Stimulated activated CD4-positive, alpha-beta T cell treated with anti-CD3 and anti-CD28 coated beads, Interleukin-15, amount 100 ng/mL, for 48 hours (primary cell): ENCODE results near the gene MUC20.
"Not testable (repeated sequence)": the region's sequence is repeated elsewhere in the genome, so short reads cannot be mapped to it uniquely, and the experiment has no call there.

Experiments used
- DNase-seq, 2 donors: peaks; one replicate each; pipeline ENCODE4 v3.0.0-alpha.2; 2020; ENCODE audit warnings: low read depth in 2 of 2

Gene MUC20, protein sequence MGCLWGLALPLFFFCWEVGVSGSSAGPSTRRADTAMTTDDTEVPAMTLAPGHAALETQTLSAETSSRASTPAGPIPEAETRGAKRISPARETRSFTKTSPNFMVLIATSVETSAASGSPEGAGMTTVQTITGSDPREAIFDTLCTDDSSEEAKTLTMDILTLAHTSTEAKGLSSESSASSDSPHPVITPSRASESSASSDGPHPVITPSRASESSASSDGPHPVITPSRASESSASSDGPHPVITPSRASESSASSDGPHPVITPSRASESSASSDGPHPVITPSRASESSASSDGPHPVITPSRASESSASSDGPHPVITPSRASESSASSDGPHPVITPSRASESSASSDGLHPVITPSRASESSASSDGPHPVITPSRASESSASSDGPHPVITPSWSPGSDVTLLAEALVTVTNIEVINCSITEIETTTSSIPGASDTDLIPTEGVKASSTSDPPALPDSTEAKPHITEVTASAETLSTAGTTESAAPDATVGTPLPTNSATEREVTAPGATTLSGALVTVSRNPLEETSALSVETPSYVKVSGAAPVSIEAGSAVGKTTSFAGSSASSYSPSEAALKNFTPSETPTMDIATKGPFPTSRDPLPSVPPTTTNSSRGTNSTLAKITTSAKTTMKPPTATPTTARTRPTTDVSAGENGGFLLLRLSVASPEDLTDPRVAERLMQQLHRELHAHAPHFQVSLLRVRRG

DNA sequence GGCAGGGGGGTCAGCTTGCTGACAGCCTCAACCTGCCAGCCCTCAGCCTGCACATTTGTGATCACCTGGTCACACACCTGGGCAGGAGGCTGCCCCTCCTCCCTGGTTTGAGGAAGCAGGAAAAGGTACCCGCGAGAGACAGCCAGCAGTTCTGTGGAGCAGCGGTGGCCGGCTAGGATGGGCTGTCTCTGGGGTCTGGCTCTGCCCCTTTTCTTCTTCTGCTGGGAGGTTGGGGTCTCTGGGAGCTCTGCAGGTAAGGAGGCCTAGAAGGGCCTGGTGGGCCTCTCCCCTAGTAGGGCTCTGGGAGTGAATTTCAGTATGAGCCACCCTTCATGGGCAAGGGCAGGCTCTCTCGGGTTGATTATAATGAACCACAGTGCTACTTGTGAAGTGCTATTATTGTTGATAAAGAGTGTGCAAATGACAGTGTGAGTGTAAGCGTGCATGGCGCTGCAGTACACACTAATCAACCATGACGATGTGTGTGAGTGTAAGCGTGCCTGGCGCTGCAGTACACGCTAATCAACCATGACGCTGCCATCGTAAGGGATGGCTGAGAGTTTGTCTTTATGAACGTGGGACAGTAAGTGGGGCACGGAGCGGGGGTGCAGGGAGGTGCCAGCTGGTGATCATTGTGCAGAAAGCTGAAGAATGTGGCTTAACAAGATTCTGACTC lies at the start of gene MUC20:
TSS of gene MUC20 (plus strand) at position 148 of the 676 bp plus-strand sequence. CDS start at position 178, 30 bp downstream.
- not testable (repeated sequence) for DNase-seq

DNA sequence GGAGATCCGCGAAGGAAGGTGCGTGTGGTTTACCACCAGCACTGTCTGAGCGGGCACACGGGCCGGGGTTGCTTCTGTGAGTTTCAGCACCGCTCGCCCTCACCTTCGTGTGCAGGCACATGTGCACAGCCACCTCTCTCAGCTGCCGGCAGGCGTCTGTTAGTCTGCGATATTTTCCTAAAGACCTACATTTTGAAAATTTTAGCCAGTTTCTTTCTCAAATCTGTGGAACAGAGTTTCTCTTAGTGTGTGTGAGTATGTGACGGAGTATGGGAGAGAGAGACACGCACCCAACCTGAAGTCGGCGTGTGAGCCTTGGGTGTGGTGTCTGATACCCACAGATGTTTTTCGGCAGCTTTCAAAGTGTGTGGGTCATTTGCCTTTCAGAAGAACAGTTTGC lies 49.5 kb upstream of the MUC20 start:
- DNase-seq = not testable (repeated sequence)

DNA sequence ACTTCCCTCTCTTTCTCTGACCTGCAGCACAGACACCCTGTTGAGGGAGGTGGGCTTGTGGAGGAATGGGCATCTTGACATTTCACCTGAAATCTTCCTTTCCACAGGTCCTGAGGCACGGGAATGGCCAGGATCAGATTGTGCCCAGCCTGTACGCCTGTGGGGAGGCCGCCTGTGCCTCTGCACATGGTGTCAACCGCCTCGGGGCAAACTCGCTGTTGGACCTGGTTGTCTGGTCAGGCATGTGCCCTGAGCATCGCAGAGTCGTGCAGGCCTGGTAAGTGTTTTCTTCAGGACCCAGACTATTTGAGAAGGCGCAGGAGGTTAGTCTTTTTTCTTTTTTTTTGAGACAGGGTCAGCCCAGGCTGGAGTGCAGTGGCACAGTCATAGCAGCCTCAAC lies 47.1 kb upstream of the MUC20 start:
- DNase-seq = not testable (repeated sequence)

DNA sequence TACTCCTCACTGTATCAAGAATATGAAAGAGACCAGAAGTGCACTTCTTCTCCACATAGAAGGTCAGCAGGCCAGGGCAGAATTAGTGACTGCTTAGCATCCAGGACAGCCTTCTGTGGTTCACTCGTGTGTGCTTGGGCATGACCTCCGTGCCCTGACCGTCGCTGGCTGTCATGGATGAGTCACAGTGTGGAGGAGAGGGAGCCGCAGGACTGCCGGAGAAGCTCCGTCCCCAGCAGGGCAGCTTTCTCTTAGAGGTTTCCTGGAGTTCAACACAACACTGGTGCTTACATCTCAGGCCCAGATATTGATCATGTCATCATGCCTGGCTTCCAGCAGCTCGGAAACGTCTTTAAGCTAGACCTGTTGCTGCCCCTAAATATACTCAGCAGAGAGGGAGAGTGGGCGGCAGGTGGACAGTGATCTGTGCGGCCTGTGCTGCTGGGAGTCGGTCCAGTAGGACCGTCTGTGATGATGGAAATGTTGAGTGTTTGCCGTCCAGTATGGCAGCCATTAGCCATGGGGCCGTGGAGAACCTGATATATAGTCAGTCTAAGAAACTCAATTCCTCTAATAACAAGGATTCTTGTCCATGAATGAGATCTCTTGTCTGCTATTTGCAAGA lies 42.3 kb upstream of the MUC20 start:
- not testable (repeated sequence) for DNase-seq

DNA sequence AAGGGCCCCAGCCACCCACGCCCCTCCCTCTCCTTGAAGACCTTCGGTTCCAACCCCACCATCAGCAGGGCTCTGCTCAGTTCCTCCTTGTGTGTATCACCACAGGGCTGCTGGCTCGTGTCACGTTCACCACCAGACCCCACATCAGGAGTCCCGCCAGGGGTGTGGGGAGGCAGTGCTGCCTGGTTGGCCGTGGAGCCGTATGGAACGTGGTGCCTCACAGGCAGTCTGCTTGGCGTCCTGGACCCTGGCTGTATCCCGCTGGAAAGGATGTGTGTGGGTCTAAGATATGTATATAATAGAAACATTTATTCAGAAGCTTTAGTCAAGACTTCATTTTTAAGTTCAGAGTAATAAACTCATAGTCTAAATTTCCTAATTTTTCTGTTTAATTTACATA lies 40.1 kb upstream of the MUC20 start:
- DNase-seq = not testable (repeated sequence)

DNA sequence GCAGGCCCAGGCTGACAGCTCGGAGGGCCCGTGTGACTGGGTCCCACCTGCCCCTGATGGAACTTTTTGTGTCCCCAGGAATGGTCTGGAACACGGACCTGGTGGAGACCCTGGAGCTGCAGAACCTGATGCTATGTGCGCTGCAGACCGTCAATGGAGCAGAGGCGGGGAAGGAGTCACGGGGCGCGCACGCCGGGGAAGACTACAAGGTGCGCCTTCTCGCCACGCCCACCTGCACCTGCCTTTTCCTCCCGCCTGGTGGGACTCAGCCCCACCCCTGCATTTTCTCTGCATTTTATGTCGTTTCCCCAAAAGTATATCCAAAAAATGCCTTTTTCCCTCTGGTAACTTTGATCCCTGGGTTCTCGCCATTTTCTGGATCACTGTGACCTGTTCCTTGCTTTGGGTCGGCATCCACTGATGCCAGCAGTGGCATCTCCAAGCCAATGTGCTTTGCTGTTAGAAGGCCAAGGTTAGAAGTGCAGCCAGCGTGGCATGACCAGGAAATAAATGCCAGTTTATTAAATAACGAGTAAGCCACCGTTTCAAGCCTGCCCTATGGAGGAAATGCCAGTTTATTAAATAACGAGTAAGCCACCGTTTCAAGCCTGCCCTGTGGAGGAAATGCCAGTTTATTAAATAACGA lies 39.2 kb upstream of the MUC20 start:
- not testable (repeated sequence) for DNase-seq

DNA sequence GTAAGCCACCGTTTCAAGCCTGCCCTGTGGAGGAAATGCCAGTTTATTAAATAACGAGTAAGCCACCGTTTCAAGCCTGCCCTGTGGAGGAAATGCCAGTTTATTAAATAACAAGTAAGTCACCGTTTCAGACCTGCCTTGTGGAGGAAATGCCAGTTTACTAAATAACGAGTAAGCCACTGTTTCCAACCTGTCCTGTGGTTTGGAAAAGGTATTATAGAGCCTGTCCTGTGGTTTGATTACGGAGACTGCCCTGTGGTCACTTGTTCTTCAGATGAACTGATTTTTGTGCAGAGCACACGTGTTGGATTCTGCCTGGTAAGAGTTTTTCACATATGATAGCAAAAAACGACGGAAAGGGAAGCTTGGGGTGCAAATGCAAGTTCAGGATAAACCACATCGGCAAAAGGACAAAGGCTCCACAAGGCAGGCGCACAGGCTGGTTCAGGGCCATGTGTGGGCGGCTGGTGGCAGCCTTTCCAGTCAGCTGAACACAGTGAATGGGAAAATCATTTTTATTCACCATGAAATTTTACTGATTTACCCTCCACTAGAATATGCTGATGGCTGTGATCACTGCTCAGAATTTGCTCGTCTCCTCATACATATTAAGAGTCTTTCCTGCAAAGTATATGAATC lies 38.6 kb upstream of the MUC20 start:
- not testable (repeated sequence) for DNase-seq

DNA sequence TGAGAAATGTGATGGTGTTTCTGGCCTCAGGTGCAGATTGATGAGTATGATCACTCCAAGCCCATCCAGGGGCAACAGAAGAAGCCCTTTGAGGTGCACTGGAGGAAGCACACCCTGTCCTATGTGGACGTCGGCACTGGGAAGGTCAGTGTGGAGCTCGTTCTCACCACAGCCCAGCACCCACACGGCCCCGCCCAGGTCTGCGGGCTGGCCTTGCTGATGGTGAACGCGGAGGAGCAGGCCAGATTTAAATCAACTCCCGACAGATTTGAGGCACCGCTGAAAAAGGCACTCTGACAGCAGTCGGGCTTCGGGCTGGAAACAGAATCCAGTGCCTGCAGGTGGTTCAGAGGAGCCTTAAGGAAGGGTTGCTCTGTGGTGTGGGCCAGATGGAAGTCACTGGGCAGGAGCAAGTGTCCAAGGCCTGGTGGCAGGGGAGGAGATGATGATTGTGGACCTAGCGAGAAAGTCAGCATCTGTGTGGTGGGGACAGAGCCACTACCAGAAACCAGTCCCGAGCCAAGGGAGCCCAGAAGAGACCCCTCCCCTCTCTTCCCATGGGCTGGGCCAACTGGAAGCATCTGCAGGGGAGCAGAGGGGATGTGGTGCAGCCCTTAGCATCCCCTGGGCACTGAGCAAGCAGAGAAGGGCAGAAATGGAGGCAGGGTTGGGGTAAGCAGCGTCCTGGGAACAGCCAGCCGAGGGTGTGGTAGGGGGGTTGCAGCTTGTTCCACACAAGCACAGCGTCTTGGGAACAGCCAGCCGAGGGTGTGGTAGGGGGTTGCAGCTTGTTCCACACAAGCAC lies 36.9 kb upstream of the MUC20 start:
- DNase-seq = not testable (repeated sequence)

DNA sequence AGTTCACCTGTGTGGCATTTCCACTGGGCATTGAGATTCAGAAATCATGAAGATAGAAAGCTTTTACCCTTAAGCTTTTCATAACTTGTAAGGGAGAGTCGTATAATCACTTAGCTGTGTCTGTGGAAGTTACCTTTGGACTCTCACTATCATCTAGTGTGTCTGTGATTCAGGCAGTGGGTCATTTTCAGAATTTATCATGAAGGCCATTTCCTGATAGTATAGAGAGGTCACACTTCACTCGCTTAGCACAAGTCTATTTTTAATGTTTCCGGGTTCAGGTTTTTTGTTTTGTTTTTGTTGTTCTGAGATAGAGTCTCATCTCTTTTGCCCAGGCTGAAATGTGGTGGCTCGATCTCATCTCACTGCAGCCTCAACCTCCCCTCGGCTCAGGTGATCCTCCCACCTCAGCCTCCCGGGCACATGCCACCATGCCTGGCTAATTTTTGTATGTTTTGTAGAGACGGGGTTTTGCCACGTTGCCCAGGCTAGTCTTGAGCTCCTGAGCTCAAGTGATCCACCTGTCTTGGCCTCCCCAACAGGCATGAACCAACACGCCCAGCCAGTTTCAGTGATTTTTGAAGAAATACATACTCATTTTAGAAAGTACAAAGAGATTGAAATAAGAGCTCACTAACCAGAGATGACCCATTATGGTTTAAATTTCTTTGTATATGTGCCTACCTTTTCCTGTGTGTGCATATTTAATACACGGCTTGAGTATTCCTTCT lies 36.1 kb upstream of the MUC20 start:
- DNase-seq = not testable (repeated sequence)

DNA sequence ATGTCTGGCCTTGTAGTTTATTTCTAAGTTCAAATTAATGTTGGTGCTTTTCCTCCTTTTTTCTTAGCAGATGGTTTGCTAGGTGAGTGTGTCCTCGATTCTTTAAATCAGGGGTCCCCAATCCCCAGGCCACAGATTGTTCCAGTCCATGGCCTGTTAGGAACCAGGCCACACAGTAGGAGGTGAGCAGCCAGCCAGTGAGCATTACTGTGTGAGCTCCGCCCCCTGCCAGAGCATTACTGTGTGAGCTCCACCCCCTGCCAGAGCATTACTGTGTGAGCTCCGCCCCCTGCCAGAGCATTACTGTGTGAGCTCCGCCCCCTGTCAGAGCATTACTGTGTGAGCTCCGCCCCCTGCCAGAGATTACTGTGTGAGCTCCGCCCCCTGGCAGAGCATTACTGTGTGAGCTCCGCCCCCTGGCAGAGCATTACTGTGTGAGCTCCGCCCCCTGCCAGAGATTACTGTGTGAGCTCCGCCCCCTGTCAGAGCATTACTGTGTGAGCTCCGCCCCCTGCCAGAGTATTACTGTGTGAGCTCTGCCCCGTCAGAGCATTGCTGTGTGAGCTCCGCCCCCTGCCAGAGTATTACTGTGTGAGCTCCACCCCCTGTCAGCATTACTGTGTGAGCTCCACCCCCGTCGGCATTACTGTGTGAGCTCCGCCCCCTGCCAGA lies 34.1 kb upstream of the MUC20 start:
- peak; percentile 5 to 24 for DNase-seq

DNA sequence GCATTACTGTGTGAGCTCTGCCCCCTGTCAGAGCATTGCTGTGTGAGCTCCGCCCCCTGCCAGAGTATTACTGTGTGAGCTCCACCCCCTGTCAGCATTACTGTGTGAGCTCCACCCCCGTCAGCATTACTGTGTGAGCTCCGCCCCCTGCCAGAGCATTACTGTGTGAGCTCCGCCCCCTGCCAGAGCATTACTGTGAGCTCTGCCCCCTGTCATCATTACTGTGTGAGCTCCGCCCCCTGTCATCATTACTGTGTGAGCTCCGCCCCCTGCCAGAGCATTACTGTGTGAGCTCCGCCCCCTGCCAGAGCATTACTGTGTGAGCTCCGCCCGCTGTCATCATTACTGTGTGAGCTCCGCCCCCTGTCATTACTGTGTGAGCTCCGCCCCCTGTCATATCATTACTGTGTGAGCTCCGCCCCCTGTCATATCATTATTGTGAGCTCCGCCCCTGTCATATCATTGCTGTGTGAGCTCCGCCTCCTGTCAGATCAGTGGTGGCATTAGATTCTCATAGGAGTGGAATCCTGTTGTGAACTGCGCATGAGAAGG lies 33.5 kb upstream of the MUC20 start:
- DNase-seq = peak; percentile 53 to 68

DNA sequence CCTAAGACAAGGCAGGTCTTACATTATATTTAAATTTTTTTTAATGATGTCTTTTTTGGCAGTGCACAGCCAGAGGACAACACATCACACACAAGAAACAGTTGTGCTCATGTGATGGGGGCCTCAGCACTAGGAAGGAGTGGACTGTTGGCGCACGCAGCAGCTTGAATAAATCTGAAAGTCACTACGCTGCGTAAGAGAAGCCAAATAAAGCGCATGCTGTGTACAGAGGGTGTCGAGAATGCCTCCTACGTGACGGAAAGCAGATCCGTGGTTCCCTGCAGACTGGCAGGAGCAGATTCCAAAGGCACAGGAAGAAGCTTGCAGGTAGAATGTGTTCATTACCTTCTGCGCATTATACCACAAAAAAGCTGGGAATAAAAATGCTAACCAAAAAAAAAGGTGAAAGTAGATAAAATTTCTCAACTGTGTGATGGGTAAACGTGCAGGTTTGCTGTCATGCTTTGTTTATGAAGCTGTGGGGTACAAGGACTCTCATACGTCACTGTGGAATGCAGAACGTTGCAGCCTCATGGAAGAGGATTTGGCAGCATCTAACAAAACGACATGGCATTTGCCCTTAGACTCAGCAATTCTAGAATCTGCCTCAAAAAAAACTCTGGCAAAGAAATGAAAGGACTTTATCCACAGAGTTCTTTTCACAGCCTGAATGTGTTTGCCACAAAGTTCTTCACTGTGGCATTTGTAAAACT lies 32.2 kb upstream of the MUC20 start:
- not testable (repeated sequence) for DNase-seq

DNA sequence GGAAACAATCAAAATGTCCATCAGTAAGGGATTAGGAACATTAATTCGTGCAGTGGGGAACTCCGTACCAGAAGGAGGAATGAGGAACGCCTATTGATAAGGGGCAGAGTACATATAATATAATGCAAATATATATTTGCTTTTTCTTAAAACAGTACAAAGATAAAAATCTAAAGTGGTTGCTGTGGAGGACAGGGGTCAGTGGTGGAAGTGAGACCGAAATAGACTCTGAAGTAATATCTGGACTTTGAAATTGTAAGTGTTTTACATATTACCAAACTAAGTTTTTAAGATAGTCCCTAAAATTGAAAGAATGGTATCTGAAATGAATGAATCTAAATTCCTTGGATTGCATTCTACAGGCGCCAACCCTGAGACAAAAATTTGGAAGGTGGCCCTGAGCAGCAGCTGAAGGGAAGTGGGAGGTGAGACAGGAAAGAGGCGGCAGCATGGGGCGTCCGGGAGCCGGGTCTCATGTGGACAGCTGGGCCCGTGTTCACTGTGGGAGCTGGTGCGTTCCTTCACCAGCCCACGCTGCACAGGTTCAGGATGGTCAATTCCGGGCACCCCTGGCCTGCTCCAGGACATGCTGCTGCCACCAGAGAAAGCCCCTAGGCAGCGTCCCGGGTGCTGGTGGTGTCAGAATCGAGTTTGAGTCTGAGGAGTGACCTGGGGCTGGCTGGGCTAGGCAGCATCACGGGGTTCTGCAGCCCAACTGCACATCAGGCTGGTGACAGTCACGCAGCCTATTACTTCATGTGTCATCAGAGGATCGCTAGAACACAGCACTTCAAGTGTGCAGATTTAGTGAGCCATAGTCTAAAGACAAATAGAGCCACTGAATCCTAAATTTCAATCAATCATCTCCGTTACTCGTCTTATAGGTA lies 31.4 kb upstream of the MUC20 start:
- not testable (repeated sequence) for DNase-seq

DNA sequence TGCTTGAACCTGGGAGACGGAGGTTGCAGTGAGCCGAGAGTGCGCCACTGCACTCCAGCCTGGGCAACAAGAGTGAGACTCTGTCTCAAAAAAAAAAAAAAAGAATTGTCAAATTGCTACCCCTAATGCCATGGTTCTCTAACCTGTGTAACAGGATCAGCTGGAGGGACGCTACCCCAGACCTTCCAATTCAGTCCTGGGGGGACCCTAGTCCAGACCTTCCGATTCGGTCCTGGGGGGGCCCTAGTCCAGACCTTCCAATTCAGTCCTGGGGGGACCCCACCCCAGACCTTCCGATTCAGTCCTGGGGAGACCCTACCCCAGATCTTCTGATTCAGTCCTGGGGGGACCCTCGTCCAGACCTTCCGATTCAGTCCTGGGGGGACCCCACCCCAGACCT lies 29.8 kb upstream of the MUC20 start:
- DNase-seq = no peak

DNA sequence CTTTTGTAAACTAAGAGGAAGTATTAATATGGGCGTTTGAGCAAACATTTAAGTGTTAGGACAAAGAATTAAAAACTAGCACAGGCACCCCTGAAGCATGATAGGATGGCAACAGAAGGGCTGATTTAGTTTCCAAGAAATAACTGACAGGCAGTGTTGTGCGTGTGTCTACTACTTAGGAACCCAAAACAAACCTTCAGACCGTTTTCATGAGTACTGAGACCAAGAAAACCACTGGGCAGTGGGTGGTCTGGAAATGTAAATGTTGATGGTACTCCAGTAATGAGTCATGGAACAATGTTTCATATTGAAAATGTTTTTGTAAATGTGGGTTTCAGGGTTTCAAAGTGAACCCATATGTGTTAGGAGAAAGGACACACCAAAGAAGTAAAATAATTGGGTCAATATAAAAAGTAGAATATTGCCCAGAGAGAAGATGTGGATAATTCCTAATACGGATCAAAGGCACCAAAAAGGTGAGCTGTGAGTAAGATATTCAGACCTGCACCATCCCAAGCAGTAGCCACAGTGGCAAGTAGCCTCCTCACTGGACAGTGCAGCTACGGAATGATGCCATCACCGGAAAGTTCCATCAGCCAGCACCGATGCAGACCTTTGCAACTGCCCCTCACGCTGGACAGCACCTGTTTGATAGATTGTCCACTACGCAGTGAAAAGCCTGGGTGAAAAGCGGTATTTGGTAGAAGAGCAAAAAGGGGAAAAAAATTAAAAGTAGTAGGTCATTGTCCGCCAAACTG lies 29.0 kb upstream of the MUC20 start:
- not testable (repeated sequence) for DNase-seq

DNA sequence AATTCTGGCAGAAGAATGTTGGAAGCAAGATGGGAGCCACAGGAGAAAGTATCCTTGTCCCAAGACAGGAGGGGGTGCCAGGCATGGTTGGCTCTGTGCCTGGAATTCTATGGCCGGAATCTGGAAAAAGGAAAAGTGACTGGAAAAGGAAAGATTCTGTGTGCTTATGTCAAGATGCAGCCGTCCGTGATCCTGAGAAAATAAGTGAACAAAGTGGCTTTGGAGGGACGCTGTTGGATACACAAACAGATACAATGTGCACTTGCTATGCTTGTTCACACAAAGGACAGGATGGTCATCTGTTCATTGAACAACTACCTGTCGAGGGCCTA lies 28.5 kb upstream of the MUC20 start:
- no peak for DNase-seq
